Neuron (in vitro differentiated cells): ENCODE data around the gene VWA1.

Experiments used
- H2AFZ ChIP-seq: one replicate; pipeline ENCODE4 v1.6.1; 2013; ENCODE audit warnings: low read depth, mild to moderate bottlenecking, inconsistent platforms, low read length, moderate library complexity
- H3K27me3 ChIP-seq: one replicate; pipeline ENCODE4 v1.6.1; 2013; ENCODE audit warnings: low read length; ENCODE audit not compliant: insufficient read depth
- H3K36me3 ChIP-seq: one replicate; pipeline ENCODE4 v1.6.1; 2013; ENCODE audit warnings: low read length; ENCODE audit not compliant: insufficient read depth
- H3K4me1 ChIP-seq: one replicate; pipeline ENCODE4 v1.6.1; 2013; ENCODE audit warnings: low read length; ENCODE audit not compliant: insufficient read depth
- H3K4me3 ChIP-seq: 2 replicates; pipeline ENCODE4 v1.5.1; 2013; ENCODE audit warnings: mild to moderate bottlenecking, low read length, moderate library complexity
- H3K9me3 ChIP-seq: one replicate; pipeline ENCODE4 v1.6.1; 2013; ENCODE audit warnings: low read length

VWA1 gene

DNA sequence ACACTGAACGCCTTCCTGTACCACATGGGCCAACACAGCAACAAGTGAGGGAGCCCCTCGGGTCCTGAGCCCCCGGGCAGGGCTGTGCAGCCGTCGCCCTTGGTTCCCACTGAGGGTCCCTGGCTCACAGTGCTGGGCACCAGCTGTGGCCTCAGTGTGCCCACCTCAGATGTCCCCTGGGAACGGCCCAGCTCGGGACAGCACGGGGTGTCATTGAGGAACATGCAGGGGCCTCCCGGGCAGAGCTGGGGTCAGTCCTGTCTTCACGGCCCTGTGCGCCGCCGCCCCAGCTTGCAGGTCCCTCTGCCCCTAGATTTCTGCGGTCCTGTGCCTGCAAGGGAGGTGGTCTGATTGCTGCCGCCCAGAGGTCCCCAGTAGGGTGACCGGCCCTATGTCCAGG, 53.7 kb downstream of the VWA1 start:
- Histone ChIP-seq H3K9me3 (peaks cover 20% of the 10 kb centered on the region), H3K4me3 (no peak overlapping the region), H3K4me1 (no peaks in the 10 kb centered on the region), H3K36me3 (peaks cover 54% of the 10 kb centered on the region), H2AFZ (no peak overlapping the region), H3K27me3 (no peaks in the 10 kb centered on the region)

DNA sequence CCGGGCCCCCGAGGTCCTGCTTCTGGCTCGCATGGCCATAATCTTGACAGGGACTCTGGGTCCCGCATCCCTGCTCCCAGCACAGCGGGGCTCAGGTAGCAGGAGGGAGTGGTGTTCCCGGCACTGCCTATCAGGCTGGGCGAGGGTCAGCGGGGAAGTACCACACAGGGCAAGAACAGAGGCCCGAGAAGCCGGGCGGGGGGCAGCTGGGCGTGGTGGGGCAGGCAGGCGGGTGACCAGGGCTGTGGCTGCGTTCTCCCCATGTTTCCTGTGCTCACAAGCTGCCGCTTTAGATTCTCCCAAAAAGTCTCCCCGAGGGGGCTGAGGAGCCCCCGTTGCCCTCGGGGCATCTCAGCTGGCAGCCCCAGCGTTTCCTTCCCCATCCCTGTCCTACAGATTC, 54.4 kb downstream of the VWA1 start:
- peaks cover 50% of the 10 kb centered on the region for H3K36me3 ChIP-seq
- H3K9me3 ChIP-seq = peaks cover 20% of the 10 kb centered on the region
- H3K4me1 ChIP-seq = no peaks in the 10 kb centered on the region
- H3K27me3 ChIP-seq = no peaks in the 10 kb centered on the region
- H2AFZ ChIP-seq = no peak overlapping the region
- no peak overlapping the region for H3K4me3 ChIP-seq

DNA sequence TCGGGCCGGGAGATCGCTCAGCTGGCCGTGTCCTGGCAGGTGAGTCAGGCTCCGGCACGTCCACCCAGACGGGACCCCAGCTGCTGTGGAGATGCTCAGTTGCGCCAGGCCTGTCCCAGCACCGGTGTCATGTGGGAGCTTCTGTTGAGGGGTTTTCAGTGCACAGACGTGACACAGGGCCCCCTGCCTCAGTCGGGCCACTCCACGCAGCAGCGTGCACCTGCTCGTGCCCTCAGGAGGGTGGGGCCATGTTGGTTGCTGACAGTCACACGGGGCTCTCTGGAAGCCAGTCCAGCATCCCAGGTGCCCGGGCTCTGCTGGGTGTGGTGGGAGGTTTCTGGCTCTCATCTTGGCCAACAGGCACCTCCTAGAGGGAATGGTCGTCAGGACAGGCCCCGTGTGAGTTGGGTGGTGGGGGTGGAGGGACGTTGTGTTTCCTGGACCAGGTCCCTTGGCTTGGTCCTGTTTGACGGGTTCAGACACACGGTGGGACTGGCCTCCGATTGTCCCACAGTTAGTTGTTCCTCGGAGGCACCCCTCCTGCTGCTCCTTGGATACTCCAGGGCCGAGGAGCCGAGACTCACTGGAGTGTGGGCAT, 55.2 kb downstream of the VWA1 start:
- Histone ChIP-seq H3K27me3 (no peaks in the 10 kb centered on the region), H3K36me3 (peaks cover 56% of the 10 kb centered on the region), H3K4me3 (no peak overlapping the region)

DNA sequence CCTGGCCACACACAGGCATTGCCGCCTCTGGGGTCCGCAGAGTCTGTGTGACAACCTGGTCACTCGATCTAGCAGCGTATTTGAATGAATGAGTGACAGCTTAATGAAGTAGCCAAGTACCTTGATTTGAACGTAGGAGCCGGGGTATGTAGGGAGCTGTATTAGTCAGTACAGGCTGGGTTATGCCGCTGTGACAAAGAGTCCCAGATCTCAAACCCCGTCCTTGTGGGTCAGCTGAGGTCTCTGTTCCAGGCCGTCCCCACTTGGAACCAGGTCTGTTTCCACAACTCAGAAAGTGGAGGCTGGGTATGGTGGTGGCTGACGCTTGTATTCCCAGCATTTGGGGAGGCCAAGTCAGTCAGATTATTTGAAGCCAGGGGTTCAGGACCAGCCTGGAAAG, 56.1 kb downstream of the VWA1 start:
- peaks cover 20% of the 10 kb centered on the region for H3K9me3 ChIP-seq
- H2AFZ ChIP-seq = no peak overlapping the region
- H3K27me3 ChIP-seq = no peaks in the 10 kb centered on the region
- no peaks in the 10 kb centered on the region for H3K4me1 ChIP-seq
- peaks cover 58% of the 10 kb centered on the region for H3K36me3 ChIP-seq
- no peak overlapping the region for H3K4me3 ChIP-seq

More for the DNA sequence above, 55.2 kb downstream of the VWA1 start:
- H2AFZ ChIP-seq = no peak overlapping the region
- H3K9me3 ChIP-seq = peaks cover 20% of the 10 kb centered on the region
- H3K4me1 ChIP-seq = no peaks in the 10 kb centered on the region
